PFSK-1 (cell line): ENCODE data around the gene ZNF318.

ENCODE experiments used
- FOXP2 ChIP-seq: optimal IDR thresholded peaks from 2 replicates; pipeline ENCODE3; 2011; ENCODE audit warnings: borderline replicate concordance, control low read depth, inconsistent platforms; ENCODE audit not compliant: insufficient read depth; ENCODE audit errors: extremely low read length, extremely low read depth
- POLR2AphosphoS5 ChIP-seq: IDR thresholded peaks from 2 replicates; pipeline ENCODE4 v1.6.1; 2012; ENCODE audit warnings: low read depth, mild to moderate bottlenecking, control low read depth, low read length, moderate library complexity
- REST ChIP-seq, 2 experiments: IDR thresholded peaks; 2 replicates each; pipeline versions ENCODE4 v1.6.1 to v1.8.0; 2011 to 2012; ENCODE audit warnings: low read depth in 2 of 2, low read length in 2 of 2, control low read depth in 1 of 2, inconsistent platforms in 1 of 2, mild to moderate bottlenecking in 1 of 2, moderate library complexity in 1 of 2; ENCODE audit not compliant: insufficient read depth in 1 of 2
- SIN3A ChIP-seq: IDR thresholded peaks from 2 replicates; pipeline ENCODE4 v1.6.1; 2012; ENCODE audit warnings: mild to moderate bottlenecking, low read length, moderate library complexity, borderline replicate concordance; ENCODE audit not compliant: insufficient read depth
- TAF1 ChIP-seq: IDR thresholded peaks from 2 replicates; pipeline ENCODE4 v1.6.1; 2012; ENCODE audit warnings: low read length, control low read depth, borderline replicate concordance; ENCODE audit not compliant: insufficient read depth

GRCh38 chr6:43295456-43295855 is 74.0 kb downstream of the ZNF318 start:
- TF ChIP-seq SIN3A = no peak
- no peak for TF ChIP-seq POLR2AphosphoS5
- TF ChIP-seq REST (IDR thresholded peaks at IDR 0.05; ENCODE audit: insufficient read depth in 1 of 2, low read depth in 2 of 2, low read length in 2 of 2) = no peak
- TF ChIP-seq TAF1 = no peak
- no peak for TF ChIP-seq FOXP2
